Stimulated activated CD8-positive, alpha-beta memory T cell treated with anti-CD3 and anti-CD28 coated beads, Interleukin-12 subunit alpha, Interleukin-12 subunit beta, amount 100 ng/mL, for 4 hours (primary cell): ENCODE measurements around the gene MAU2.

ENCODE experiments used
- DNase-seq: peaks from one replicate; pipeline ENCODE4 v3.0.0-alpha.2; 2020; ENCODE audit warnings: low read depth

MAU2 gene

DNA sequence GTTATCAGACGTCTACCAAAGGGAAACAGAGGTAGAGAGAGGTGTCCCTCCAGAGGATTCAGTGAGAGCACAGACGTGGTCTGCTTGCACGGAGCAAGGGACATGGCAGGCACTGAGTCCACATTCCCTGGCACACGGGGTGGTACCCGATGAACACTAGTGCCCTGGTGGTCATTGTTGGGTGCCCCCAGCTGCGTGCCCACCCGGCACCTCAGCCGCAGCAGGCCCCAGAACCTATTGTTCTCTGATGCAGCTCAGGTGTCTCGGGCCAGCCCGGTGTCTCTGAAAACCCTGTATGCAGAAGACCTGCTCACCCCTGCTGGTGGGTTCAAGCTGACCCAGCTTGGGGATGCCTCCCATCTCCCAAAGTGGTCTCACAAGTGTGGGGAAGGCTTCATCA is 12.3 kb upstream of the MAU2 start:
- DNase-seq, result no peak

DNA sequence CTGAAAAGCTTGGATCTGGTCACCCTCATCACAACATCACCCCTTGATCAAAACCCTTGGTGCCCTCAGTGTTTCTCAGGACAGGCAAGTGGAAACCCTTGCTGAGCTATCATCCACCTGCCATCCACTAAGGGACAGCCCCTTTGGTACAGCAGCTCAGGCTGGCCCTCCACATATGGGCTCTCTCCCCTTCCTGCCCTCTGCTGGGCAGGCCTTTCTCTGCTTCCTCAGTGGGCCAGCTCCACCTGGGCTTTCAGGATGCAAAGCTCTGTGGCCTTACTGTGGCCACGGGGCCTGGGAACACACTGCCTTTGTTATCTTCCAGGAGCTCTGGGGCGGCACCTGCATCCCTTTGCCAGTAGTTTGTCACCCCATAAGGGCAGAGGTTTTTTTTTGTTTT is 5.2 kb upstream of the MAU2 start:
- no peak for DNase-seq

DNA sequence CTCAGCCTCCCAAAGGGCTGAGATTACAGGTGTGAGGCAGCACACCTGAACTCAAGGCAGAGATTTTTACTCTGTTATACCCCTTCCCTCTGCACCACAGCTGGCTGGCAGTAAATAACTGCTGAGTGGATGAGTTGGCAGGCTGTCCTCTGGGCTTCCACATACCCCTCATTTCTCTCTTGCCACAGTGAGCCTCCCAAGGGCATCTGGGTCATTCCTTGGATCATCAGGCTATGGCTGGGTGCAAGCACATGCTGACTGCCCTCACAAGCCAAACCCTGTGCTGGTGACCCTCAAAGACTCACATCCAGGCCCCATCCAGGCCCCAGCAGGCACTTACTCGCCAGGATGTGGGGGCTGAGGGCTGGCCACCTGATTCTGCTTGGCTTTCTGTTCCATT is 4.5 kb upstream of the MAU2 start:
- DNase-seq, result no peak

DNA sequence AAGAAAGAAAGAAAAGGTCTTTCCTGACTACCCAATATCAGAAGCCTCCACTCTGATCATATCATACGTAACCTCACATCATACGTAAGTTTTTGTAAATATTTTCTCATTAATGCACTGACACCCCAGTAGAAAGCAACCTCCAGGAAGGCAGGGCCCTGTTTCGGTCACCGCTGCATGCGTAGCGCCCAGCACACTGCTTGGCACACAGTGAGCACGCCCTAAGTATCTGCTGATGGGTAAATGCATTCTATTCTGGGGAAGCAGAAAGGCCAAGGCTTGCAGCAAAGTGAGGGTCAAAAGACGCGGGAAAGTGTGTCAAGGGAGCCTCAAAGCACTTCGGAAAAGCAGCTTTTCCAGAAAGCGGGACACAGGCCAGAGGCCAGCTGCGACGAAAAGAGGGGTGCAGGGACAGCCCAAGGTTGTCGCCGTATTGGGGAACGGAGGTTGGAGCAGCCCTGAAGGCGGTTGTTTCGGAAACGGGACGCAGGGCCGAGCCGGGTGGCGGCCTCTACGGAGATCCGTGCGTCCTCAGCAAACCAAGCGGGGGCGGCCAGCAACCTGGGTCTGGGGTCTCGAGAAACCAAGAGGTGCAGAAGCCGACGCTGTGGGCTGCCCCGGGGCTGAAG is 783 bp upstream of the MAU2 start:
- no peak for DNase-seq

DNA sequence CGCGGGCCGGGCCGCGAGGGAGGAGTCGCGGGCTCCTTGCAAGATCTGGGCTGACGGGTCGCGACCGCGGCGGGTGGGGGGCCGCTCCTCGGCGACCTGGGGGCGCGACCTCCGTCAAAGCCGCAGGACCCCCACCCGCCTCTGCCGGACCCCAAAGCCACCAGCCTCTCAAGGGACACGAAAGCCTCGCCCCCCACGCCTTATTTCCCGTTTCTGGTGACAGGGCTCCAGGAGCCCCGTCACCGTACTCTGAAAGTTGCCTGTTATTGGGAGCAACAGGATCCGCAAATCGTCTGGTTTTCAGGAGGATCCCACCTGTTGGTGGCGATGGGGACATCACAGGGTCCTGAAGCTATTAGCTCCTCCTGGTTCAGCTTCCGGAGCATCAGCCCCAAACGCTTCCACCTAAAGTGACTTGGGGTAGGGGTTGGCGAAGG is 530 bp downstream of the MAU2 start:
- DNase-seq, result no peak

DNA sequence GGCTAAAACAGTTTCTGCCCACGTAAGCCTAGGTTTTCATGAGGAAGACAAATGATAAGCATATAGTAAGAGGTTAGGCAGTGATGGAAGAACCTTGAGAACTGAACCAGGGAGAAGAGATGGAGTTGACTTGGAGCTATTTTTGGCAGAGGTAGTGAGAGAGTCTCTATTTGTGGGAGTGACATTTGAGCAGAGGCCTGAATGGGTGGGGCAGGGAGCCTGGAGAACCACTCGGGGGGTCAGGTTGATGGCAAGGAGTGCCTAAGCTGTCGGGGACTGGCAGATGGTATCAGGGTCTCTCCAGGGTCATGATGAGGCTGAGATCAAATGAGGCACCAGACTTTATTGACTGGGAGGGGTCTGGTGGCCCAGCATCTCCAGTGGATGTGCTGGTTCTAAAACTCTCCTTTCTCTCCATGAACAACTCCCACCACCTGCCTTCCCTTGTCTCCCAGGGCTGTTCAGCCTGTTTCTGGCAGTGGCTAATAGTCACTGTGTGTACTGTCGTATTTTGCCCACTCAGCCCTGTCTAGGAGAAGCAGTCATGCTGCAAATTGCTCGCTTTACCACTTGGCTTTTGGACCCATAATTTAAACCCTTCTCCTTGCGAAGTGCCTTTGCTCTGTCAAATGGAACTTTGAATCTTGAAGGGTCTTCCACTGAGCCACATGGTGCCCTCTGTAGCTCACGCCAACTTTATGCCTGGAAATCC is 3.6 kb downstream of the MAU2 start:
- no peak for DNase-seq

DNA sequence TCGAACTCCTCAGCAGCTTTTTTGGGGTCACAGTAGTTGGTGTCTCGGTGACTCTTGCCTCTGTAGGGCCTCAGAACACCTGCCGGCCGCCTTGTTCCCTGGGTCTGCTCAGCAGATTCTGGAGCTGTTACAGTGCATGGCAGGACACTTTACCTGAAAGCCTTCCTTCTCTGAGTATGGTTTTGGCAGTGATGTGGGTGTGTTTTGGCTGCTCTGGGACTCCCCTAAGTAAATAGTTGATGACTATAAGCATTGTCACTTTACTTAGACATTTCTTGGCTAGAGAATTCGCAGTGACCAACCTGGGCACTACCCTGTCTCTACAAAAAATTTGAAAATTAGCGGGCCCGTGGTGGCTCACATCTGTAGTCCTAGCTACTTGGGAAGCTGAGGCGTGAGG is 7.0 kb downstream of the MAU2 start:
- no peak for DNase-seq

DNA sequence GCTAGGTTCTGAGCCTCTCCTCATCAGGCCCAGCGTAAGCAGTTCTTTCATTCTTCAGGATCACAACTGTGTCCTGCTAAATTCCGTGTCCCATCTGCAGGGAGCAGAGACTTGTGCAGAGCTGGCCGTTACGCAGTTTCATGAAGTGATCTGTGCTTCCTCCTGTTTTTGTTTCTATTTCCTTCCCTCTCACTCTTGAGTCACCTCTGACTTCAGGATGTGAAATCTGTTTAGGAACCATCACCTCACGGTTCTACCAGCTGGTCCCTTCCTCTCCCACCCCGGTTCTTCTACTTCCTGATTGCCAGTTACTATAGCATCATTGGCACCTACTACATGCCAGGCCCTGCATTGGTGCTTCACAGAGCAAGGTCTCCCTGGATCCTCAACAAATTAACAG is 8.5 kb downstream of the MAU2 start:
- DNase-seq, result no peak

DNA sequence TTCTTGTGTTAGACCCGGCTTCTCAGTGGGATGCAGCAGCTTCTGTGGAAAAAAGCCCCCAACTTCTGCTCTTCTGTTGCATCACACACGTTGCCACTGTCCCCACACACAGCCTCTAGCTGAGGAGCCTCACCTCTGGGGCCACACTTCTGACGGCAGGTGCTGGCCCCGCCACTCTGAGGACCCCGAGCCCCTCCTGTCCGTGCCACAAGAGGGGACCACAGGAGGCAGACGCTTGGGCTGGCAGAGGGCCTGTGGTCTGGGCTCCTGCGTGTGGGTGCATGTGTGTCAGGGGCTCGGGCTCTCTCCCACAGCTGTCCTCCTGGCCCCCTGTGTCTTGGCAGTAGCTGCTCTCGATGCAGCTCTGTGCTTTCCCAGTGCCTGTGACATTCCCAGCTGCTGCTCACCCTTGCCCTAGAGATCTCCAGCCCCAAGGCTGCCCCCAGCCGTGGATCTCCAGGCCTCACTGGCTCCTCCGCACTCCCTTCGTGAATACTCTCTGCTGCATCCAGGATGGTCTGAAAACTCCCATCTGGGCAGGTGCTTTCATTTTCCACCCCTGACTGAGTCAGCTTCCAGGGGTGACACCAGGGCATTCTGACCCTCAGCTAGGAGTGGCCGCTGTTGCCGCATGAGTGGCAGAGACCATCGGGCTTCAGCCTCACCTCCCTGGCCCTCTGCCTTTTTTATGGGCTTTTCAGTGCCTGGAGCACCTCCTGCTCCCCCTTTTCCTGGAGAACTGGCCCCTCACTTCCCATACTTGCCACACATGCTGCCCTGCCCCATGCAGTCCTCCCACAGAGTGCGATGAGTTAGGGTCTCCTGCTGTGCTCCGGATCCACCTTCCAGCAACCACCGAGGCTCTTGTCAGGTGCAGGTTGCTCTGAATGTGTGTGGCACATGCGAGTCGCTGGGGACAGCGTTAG is 13.7 kb downstream of the MAU2 start:
- no peak for DNase-seq

DNA sequence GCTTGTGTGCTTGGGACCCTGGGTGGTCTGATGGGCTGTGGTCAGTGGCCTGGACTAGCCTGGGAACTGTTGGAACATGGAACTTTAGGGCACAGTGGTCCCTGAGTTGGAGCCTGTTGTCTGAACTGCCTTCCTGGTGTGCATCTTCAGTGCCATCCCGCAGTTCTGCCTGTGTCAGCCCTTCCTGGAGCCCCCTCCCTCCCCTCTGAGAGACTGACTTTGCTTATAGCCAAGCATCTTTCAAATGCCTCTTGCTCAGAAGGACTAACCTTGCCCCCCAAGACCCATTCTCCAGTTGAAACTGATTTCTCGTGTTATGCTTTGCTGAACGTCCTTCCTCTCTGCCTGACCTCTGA is 14.3 kb downstream of the MAU2 start:
- no peak for DNase-seq

DNA sequence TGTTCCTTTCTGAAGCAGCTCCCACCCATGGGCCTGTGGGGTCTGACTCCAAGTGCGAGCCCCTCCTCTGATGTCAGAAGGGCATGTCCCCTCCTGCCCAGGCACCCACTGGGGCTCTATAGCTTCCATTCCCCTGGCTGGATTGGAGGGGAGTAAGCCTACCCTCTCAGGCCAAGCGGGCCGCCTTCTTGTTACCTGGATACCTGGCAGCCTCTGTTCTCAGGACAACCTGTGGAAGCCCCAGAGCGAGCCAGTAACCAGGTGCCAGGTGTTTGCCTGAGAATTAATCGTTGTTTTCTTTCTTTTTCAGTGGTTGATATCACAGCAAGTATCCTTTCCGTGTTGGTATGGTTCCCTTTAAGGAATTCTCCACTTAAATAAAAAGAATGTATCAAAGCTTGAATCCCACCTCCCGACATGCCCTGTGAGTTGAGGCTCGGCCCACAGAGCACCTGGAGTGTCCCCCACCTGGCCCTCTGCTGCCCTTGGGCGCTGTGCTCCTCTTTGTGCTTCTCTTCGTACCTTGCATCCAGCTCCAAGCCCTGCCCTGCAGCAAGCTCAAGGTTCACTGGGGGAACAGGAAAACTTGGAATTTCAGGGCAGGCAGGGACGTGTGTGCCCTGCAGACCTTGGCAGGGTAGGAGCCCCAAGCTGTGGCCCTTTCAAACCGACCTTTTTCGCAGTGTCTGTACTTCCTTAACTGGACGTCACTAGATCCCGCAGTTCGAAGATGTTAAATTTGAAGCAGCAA is 15.0 kb downstream of the MAU2 start:
- DNase-seq, result no peak

DNA sequence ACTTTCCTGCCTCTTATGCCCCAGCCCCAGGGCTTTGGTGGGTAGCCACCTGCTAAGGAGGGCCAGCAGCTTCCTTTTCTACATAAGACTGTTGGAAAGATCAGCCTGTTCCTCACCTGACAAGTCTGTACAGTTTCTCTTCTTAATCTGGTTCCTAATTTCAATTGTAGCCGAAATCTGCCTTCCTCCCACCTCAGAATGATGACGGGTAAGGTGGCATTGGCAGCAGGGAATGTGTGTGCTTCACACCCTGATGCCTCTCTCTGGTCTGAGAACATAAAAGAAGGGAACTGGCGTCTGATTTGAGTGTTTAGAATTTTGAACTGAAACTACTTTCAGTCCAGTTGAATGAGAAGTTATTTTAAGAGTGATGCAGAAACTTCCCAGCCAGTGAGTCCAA is 16.0 kb downstream of the MAU2 start:
- DNase-seq, result no peak

DNA sequence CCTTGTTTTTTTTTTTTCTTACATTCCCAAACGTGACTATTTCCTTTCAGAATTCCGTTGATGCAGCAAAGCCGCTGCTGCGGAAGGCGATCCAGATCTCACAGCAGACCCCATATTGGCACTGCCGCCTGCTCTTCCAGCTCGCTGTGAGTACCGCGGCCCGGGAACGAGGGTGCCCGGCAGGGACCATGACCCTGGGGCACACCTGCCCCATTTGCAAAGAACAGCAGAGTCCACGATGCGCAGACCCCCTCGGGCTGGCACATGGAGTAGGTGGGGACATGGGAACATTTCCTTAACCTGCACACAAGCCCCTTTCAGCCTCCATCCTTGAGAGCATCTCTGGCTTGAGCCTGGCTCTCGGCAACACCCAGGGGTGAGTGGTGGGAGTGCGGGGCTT is 16.5 kb downstream of the MAU2 start:
- no peak for DNase-seq

DNA sequence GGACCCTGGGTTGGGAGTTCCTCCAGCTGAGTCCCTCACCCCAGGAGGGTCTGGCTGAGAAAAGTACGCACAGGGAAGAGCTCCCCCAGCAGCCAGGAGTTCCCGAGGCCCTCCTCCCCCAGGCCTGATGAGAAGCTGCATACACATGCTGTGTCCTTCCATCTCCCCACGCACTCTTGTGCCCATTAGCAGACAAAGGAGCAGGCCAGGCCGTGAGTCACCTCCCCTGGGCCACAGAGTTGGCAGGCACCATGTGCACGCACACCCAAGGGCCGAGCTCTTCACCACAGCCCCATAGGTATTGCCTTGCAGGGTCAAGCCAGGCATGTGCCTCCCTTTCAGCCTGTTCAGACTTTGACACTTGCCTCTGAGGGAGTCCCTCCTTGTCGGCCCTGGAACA is 17.5 kb downstream of the MAU2 start:
- DNase-seq, result no peak

DNA sequence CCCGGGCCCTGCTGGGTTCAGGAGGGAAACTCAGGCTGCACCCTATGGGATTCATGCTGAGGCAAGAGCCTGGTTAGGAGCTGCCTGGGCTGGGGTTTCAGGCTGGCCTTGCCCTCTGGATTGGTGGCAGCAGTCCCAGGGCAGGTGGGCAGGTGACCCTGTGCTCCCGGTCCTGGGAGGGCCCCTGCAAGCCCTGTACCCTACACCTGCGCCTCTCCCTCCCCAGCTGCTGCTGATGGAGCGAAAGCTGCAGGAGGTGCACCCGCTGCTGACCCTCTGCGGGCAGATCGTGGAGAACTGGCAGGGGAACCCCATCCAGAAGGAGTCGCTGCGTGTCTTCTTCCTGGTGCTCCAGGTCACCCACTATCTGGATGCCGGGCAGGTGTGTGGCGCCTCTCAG is 20.4 kb downstream of the MAU2 start:
- DNase-seq, result no peak

DNA sequence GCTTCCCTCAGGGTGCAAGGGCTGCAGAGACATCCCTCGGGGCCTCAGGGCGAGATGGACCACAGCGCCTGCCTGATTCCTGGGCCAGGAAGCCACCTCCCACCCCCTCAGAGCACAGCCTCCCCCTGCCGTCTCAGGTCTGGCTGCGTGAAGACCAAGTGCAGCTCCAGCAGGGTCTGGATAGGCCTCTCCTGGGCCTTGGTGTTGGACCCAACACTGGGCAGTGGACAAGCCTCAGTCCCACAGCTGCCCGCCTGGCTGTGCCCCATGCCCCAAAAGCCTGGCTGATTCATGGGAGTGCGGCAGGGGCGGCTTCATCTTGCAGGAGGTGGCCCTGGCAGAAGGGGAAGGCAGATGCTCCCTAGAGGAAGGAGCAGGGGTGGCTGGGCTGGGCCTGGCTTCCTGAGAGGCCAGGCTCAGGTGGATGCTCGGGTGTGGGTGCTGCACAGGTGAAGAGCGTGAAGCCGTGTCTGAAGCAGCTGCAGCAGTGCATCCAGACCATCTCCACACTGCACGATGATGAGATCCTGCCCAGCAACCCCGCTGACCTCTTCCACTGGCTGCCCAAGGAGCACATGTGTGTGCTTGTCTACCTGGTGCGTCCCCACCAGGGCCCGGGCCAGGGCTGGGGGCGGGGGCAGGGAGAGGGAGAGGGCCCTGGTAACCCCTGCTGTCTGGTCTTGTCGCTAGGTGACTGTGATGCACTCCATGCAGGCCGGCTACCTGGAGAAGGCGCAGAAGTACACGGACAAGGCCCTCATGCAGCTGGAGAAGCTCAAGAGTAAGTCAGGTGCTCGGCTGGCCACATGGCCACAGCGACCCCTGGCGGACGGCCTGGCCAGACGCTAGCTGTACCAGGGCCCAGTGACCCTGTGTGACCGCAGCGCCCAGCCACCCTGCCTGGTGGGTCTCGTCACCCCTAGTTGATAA is 21.7 kb downstream of the MAU2 start:
- DNase-seq, result no peak

DNA sequence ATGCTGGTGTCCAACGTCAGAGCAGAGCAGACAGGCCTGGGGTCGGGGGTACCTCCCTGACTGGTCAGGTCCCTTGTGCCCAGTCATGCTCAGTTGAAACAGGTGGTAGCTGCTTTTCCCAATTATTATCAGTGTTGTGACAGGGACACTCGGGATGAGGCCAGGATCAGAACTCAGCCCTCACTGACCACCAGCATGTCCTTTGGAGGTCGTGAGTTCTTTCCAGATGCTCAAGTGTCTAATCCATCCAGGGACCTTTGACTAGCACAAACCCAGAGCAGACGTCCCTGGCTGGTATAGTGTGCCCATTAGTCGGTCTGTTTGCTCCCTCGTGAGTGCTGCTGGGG is 22.4 kb downstream of the MAU2 start:
- DNase-seq, result no peak

DNA sequence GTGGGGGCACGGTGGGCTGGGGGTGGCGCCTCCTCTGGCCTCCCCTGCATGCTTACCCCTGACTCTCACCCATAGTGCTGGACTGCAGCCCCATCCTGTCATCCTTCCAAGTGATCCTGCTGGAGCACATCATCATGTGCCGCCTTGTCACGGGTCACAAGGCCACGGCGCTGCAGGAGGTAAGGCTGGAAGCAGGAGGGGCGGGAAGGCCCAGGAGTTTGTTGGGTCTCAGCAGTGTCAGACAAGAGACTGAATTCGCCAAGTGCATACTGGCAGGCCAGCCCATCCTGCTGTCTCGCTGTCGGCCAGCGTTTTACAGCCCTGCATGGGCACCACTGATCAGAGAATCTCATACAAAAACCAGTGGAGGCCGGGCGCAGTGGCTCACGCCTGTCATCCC is 23.1 kb downstream of the MAU2 start:
- no peak for DNase-seq

DNA sequence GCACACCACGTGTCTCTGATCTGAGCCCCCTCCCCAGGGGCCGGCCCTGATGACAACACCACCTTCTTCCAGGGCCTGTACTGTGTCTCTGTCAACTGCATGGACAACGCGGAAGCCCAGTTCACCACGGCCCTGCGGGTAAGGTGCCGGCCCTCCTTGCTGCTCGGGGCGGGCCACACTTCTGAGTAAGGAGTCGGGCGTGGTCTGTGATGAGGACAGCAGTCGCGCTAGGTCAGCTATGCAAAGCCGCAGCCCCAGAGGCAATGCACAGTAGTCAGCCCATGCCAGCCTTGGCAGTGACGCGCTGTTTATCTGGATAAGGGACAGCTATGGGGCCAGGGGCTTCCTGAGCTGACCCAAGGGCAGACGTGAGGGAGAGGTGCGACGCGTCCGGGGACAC is 24.6 kb downstream of the MAU2 start:
- no peak for DNase-seq

DNA sequence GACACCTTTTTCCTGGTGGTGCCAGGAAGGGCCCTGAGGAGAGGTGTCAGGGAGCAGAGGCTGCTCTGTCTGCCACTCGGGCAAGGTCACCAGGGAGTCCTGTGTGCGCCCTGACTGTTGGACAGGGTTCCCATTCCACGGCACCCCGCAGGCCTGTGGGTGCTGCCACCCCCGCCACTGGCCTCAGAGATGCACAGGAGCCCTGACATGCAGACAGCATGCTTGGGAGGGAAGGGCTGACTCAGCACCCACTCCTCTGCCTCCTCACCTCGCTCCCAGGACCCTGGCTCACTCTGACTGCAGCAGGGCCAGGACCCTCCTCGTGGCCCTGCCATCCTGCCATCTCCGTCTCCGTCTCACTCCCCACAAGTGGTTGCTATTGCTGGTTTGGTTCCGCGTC is 25.3 kb downstream of the MAU2 start:
- DNase-seq, result no peak

DNA sequence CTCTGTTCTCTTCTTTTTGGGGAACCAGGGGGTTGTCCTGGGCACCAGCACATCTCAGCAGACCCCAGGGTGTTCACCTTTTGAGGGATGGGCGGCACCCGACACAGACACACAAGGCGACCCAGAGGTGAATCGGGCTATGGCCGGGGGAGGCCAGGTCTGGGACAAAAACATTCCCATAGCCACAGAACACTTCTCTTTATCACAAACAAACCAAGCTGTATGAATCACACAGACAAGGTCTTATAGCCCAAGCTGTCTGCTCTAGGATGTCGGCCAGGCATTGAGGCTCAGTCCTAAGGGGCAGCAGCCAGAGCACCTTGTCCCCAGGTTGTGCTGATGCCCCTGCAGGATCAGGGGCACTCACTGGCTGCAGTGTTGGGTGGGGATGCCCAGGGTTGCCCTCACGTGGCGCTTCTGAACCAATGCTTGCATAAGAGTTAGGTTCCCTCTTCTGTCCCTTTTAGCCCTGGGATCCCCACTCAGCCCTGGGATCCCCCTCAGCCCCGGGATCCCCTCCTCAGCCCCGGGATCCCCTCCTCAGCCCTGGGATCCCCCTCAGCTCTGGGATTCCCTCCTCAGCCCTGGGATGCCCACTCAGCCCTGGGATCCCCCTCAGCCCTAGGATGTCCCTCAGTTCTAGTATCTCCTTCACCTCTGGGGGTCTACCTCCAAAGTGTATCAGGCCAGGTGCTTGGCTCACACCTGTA is 26.9 kb downstream of the MAU2 start:
- no peak for DNase-seq
